ENCODE data around the gene PDLIM4.

The PDLIM4 gene

DNA sequence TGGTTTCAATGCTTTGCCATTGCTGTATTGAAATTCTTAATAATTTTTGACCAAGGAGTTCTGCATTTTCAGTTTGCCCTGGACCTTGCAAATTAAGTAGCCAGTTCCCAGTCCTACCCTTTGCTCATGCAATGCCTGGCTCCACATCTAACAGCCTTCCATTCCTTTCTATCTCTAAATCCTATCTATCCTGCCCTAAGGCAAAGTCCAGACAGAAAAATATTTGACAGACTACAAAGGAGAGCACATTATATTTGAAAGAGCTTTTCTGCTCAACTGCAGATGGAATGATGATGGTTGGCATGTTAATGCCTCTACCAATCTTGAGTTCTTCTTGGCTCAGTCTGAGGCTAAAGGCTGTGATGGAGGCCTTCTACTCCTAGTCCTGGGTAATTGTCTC, 52.2 kb downstream of the PDLIM4 start:
- DNase-seq (ENCODE audit: low read depth): no peak

DNA sequence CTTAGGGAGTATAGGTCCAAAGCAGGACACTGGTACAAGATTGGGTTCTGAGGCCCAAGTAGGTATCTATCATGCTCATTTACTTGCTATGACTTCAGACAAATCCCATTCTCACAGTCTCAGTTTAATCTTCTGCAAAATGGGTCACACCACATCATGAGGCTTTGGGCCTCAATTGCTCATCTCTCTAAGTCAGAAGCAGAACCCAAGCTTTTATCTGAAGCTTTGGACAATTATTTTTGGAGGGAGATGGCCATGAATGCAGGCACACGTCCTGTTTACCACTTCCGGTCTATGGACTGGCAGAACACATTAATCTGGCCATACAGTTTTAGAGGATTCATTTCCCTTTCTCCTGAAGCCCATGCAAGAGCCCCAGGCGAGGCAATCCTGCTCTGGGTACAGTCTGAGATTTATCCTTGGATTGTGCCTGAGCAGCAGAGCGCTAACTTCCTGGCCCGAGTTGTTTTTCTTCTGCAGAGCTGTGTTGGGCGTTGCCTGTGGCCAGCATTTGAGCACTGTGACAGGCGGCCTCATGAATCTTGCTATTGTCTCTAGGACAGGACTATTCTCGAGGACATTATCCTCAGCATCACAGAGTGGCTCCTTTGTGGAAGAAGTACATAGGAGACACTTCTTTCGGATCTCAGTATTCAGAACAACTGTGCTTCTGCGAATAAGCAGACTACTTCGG, 52.8 kb downstream of the PDLIM4 start:
- no peak for DNase-seq (ENCODE audit: low read depth)

DNA sequence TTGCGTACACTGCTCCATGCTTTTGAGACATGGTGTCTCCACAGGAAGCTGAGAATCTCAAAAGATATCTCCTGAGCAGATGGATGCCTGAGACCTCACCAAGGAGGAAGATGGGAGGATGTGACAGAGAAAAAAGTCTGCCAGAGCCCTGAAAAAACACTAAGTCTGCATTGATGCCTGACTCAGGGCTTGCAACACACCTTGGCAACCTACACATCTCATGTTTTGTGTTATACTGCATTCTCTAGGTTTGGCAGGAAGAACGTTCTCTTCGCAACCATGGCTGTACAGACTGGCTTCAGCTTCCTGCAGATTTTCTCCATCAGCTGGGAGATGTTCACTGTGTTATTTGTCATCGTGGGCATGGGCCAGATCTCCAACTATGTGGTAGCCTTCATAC, 55.9 kb downstream of the PDLIM4 start:
- DNase-seq (ENCODE audit: low read depth): no peak

DNA sequence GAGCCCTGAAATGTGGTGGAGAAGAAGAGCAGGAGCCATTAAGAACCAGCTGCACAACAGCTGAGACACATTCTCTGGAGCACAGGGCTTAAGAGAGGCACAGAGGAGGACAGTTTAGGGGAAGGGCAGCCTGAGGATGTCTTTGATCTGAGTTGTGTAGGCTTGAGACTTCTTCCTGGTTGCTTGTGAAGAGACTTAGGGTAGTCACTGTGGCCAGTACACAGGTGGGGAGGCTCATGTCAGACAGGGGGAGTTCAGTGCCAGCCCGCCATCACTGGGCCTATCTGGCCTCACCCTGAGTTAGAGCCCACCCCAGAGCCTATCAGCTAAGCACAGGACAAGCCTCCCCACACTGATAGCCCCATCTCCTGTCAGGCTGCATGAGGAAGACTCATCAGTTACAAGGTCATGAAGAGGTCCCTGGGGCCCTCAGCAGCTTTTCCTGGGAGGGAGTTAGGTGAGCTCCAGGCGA, 56.5 kb downstream of the PDLIM4 start:
- no peak for DNase-seq (ENCODE audit: low read depth)

DNA sequence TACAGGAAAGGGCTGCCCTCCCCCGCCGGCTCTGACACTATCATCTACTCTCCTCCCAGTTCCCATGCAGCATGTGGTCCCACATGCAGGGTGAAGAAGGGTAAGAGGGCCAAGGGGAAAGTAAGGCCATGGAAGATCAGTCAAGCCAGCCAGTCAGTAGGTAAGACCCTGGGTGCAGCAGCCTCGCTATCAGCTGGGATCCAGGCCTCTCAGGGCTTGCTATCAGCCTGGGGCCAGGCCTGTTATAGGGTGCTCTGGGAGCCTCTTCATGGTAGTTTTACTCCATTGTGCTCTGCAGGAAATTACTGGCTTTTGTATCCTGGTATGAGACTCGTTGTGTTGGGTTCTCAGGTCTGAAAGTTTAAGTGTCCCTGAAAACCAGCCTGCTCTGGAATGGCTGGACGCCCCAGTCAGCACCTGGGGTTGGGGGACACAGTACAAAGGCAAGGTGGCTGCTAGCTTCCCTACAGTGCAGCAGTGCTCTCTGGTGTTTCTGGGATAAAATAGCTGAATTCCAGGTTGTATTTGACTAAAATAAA, 58.1 kb downstream of the PDLIM4 start:
- DNase-seq (ENCODE audit: low read depth): no peak

DNA sequence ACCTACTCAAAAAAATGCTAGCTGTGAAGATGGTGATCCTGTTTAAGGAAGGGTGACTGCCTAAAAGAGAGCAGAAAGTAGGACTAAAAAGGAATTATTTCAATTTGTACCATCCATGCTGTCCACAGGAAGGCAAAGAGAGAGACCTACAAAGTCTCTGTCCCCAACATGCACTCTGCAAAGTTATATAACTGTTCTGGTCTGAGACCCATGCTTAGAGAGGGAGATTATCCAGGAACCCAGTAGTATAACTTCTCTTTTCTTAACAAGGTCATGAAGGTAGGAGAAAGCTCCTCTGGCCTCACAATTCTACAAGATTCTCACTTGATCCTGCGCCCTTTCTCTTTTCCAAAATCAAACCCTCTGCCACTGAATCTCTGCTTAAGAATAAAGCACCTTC, 62.5 kb downstream of the PDLIM4 start:
- DNase-seq (ENCODE audit: low read depth): no peak

DNA sequence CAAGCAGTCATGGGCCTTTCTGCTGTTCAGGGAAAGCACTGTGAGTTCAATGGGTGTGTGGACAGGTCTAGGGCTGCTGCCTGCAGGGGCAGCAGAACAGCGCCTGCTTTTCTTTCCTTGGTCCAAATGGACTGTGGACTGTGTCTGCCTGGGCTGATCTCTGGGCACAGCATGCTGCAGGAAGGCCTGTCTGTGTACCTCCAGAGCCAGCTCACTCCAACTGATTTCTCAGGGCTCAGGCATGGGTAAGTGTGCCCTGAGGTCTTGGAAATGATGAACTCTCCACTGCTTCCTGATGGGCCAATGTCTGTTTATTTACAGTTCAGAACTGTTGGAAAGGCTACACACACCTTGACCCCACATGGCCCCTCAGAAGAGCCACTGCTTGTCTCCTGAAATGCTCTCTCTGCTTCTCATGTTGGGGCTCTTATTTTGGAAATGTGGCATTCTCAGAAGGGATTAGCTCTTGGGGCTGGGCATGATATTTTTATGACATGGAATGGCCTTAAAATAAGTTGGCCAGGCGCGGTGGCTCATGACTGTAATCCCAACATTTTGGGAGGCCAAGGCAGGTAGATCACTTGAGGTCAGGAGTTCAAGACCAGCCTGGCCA, 63.7 kb downstream of the PDLIM4 start:
- DNase-seq (ENCODE audit: low read depth): no peak

DNA sequence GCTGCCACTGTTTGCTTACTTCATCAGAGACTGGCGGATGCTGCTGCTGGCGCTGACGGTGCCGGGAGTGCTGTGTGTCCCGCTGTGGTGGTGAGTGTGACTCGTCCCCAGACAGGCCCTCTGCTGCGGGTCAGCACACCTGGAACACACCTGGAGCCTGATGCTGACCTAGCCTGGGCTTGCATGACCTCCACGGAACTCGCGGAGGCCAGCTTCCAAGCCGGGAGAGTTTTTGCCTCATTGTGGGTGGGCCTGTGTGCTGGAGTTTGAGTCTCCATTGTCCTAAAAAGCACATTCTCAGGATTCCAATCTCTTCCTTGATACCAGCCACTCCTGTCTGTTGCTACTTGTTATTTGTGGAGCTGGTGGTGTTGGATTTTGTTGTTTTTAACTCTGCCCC, 64.8 kb downstream of the PDLIM4 start:
- no peak for DNase-seq (ENCODE audit: low read depth)
